Stimulated activated CD8-positive, alpha-beta memory T cell treated with anti-CD3 and anti-CD28 coated beads, Interleukin-15, amount 100 ng/mL, for 48 hours (primary cell): Measurements from ENCODE around the gene FOXP1.

ENCODE experiments used
- DNase-seq, 2 donors: peaks; one replicate each; pipeline ENCODE4 v3.0.0-alpha.2; 2020; ENCODE audit warnings: low read depth in 2 of 2

Gene FOXP1

DNA sequence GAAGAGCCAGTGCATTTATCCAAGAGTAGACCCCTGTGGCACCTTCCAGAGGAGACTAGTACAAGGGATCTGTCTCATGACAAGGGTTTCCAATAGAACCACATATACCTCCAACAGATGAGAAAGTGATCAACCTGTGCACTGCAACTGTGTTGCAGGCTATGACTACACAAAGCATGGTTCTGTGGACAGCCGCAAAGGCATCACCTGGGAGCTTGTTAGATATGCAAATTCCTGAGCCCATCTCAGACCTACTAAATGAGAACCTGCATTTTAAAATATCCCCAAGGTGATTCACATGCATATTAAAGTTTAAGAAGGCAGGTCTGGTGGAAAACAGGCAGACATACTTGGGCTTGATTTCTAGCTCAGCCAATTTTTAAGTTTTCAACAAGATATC lies 368.7 kb downstream of the FOXP1 start:
- DNase-seq: no peak

DNA sequence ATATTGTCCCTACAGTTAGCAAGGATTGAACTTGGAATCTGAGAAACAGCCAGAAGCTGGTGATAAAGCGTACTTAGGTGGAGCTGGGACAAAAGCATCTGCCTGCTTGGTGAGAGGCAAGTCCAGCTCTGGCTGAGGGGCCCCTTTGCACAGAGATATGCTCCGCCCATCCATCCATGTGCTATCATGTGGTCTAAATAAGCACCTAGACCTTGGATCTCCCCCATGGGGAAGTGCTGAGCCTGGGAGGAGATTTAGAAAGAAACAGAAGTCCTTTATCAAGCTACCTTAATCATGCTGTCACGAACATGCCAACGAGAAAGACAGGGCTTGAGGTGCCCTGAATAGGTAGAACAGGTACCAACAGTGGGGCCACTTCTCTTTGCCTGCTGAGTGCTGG lies 369.5 kb downstream of the FOXP1 start:
- no peak for DNase-seq

DNA sequence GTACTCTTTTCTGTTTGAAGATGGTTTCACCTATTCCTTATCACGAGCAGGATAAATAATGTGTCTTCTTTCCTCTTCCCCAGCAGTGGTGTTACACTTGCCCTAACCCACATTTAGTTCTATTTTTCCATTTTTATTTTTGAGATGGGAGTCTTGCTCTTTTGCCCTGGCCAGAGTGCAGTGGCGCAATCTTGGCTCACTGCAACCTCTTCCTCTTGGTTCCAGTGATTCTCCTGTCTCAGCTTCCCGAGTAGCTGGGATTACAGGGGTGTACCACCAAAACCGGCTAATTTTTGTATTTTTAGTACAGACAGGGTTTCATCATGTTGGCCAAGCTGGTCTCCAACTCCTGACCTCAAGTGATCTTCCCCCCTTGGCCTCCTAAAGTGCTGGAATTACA lies 372.4 kb downstream of the FOXP1 start:
- no peak for DNase-seq

DNA sequence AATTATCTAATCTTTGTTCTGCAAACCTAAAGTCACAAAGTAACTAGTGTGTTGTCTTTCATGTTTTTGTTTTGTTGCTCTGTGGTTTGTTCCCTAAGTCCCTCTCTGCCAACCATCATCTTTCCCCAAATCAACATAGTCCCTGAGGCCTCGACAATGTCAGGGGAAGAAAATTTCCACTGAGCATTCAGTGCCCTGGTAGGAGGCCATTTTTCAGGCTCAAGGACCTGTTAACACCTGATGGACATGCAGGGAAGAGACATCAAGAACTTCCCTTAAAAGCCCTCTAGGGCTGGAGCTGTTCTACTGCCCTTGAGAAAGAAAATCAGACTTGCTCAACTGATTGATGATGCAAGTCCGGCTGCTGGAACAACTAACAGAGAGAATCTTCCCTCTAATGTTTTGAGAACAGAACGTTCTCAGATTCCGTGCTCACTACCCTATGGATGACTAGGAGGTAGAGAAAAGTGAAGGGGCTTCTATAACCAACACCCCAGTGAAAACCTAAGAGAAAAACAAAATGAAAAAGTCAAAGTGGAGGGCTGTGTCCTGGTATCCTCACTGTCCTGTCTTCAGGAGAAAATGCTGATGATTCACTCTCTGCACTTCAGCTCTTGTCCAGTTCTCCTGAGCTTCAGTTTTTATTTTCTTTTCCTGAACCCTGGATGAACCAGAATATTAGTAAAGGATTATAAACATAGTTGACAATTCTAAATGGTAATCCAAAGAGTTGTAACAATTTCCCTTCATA lies 373.1 kb downstream of the FOXP1 start:
- DNase-seq: no peak

DNA sequence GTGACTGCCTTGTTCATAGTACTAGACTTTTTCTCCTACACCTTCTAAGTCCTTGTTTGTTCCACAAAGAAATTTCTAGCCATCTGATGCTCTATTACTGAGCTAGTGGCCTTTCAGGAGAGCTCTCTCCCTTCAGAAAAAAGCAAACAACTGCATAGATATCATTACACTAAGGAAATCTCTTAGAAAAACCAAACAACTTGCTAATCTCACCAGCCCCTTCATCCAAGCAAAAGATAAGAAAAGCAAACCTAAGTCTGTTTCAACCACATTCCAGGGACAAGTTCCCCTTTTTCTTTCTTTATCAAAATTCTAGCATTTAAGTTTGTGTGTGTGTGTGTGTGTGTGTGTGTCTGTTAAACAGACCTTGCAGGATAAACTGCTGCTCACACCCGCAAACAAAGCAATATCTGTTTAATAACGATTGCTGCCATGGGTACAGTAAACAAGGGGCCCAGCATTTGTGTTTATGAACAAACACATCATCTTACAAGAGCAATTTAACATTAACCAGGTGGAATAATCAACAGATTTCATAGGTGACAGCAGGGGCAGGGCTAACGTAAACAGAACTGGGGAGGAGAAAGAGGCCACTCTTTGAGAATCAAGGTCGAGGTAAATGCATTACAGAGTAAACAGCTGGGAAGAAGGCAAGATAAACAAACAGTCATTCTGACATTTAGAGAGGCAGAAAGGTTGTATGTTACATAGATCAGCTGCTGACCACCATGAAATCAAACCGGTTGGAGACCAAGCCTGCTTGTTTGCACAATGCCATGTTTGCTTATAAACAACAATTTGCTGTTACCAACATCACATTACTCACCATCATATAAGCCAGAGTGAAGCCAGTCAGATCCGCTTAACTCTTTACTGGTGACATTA lies 375.1 kb downstream of the FOXP1 start:
- no peak for DNase-seq

DNA sequence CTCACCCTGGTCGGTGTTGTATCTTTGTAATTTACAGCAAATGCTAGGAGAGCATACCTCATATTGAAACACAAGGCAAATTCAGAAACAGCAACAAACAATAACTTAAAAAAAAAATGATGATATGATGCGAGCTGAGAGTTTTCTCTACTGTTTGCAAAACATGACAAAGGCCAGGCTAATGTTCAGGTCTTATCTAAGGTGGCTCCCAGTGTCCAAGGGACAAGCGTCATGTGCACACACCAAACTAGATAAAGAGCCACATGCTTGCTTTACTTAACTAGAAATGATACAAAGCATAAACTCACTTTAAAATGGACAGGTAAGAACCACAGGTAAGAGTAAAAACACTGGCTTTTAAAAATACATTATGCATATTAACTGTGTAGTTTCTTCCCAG lies 375.9 kb downstream of the FOXP1 start:
- DNase-seq: no peak

DNA sequence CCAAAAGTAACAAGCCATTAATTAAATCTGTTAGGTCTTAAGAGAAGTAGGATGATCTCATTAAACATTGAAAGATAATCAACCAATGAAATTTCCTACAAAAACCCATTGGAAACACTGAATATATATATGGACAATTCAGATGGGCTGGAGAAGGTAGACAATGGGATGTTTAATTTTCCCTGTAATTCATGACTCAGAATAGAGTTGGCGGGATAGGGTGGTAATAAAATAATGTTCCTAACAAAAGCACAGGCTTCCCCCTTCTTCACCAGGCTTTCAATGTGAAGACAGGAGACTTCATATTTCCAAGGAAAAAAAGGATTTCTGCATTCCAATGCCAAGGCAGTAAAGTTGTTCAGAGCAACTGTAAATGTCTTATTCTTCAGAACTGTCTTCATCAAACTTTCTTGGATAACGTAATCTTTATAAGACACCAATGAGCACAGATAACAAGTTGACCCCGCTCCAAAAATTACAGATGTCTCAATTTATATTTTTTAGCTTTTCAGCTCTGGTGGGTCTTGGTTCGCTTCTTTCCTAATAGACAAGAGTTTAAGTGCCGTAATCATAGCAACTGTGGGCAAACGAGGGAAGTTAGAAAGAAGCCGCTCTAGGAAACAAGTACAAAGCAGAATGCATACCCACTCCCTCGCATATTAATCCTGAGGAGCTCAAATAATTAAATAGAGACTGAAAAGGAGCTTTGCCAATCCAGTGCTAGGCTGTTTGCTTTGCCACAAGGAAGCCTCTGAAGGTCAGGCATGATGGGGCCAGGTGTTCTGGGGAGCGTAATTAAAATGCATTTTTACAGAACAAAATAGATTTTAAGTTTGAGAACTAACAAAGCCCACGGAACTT lies 377.0 kb downstream of the FOXP1 start:
- DNase-seq: no peak

DNA sequence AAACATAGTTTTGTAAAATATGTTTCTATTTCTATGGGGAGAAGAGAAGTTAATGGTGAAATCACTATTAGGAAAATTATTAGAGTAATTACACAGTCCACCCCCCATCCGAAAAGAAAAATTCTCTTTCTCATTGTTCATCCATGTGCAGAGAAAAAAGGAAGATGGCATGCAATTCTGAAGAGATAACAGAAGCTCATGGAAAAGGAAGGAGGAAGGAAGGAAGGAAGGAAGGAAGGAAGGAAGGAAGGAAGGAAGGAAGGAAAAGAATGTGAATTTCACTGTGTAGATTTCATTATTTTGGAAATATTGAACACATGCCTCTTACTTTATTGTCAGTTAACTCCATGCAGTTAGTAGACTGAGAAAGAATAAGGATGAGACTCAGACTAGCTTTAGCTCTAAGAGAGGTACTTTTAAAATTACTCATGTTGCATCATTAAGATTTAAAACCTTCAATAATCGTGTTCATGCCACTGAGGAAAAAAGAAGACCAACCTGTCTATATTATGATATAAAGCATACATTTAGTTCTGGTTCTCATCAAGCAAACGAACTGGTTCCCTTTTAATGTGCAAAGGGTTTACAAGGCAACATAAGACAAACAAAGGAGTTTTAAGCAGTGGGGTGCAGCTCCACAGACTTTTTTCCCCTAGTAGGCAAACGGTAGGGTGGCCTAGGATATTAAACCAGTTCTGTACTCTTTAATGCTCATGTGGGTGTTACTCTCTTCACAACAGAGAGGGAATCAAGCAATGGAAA lies 379.6 kb downstream of the FOXP1 start:
- no peak for DNase-seq

DNA sequence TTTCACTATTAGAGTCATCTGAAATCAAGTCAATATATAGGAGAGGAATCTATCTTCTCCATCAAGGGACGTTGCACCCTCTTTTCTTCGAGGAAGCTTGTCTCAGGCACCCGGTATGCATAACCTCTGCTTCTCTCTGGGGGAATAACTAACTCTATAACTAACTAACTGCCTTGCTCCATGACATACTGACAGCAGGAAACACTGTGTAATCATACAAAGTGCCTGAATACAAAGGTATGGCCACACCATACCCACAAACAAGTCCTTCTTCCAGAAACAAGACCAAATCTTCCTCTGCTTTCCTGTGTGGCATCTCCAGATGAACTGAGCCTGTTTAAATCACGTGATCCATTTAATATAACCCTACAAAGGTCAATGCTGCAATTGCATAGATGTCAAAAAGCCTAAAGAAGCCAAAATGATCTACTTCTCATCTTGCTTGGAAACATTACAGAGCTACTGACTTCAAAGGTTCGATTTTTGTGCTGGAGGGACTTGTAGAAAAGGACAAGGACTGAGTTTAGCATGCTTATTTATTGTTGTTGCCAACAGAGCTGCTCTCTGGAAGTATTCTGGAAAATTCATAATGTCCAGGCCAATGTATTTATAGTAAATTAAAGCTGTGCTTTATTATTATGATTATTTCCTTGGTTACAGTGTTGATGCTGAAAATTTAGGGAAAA lies 380.5 kb downstream of the FOXP1 start:
- DNase-seq: no peak

DNA sequence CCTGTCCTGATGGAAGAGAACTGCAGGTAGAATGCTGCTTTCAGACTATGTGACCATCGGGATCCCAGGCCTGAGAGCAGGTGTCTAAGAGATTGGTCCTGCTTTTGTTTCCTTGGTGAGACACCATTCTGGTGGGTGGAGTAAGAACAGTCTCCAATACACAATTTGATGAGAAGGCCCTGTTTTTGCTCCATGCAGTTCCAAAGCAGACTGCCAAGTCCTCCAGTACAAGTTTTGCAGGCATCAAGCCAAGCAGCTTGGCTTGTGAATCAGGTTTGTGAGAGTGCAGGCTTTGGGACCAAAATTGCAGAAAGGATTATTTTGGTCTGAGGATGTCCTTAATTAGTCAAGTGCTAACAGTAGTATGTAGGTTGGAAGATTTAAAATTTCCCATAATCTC lies 381.6 kb downstream of the FOXP1 start:
- no peak for DNase-seq

DNA sequence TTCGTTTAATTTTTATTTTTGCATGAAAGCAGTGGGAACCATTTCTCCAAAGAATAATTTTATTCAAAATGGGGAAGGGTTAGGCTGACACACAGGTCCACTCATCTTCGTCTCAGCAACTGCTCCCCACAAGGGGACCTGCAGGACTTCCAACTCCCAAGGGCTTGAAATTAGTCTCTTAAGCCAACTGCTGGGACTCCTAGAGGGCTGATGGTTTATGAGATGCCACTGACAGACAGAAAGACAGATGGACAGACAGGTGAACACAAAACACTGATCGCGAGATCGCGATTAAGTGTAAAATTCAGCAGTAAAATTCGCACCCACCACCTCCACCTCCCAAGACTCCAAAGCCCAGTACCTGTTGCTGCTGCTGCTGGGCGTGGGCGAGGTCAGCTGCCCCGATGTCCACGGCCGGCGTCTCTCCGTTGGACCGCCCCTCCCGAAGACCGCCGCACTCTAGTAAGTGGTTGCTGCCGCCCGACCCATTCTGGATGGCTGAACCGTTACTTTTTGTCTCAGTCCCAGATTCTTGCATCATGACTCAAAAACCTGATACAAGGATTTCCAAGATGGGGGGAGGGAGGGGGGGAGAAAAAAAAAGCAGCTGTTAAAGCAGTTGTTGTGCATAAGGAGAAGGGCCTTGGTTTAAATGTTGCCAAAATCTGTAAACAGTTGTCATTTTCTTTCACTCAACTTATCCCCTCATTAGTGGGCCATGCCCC lies 385.5 kb downstream of the FOXP1 start:
- DNase-seq: no peak

DNA sequence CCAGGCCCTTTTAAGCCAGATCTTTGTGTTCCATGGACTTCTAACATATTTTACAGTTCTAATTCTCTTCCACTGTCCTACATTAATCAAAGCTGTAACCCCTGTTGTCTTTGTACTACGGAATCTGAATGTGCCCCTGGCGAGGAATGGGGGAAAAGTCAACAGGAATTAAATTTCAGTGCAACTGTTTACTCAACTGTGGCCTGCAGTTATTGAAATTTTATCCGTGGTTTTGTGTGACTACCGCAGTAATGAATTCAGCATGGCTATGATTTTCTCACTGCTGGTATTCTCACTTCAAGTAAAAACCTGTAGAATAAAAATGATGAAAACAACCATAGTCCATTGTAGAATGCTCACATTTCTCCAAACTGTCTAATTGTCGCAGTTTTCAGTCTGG lies 388.0 kb downstream of the FOXP1 start:
- DNase-seq: no peak

DNA sequence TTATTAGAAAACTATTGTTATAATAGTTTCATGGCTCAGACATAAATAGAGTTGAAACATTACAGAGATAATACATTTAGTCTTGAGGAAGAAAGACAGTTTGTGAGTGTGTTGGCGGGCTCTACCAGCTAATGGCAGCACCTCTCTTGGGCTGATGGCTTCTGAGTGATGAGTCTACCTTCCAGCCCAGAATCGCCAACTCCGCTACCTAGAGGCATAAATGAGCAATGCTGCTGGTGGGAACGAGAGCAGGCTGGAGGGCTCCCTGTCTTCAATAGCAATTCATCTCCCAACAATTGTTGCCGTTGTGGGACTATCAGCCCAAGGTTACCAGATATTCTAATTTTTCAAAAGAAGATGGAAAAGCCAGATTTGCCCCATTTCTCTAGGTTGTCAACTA lies 388.7 kb downstream of the FOXP1 start:
- no peak for DNase-seq

DNA sequence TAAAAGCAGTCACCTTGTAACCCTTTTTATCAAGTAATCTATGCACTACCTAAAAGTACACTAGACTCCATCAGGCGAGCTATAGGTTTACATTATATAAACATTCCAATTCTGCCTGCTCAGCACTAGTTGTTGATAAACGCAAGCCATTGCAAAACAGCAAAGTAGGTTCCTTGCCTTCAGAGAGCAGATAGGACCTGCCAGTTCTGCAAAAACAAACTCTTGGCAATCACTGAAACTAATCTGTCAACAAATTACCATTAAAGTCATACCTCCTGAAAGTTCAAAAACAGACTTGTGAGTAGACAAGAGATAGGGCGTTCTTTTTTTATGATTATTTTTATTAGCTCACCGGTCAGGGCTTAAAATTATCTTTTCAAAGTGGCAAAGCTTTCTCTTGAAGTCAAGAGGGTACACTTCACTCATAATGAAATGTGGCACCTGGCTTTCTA lies 392.5 kb downstream of the FOXP1 start:
- no peak for DNase-seq

DNA sequence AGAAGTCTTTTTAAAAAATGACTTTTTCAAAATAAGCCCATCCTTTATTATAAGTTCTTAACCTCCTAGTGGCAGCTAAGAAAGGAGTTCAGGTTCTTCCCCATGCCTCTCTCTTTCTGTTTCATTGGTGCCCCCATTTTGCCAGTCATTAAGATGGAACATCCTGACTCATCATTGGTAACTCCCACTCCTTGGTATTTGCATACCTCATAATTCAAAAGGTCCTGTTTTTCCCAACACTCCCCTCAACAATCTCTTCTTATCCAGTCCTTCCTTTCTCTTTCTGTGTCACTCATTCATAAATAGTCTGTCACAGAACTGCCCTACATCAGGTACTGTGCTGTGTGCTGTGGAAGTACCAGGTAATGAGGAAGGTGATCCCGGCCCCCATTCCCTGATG lies 394.0 kb downstream of the FOXP1 start:
- no peak for DNase-seq

DNA sequence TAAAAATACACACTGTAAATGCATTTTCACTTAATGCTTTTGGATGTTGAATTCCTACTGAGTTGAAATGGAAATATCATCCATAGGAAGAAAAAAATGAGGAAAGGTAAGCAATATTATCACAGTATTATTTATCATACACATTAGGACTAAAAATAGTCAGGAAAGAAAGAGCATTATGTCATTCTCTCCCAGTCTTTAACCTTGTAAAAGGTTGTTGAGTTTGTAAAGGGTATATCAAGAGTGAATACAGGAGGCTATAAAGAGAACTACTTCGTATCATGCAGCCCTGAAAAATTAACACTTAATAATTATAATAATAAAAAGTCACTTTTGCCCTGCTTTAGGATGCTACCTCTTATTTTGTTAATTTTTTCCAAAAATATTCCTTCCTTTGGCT lies 395.8 kb downstream of the FOXP1 start:
- DNase-seq: no peak

DNA sequence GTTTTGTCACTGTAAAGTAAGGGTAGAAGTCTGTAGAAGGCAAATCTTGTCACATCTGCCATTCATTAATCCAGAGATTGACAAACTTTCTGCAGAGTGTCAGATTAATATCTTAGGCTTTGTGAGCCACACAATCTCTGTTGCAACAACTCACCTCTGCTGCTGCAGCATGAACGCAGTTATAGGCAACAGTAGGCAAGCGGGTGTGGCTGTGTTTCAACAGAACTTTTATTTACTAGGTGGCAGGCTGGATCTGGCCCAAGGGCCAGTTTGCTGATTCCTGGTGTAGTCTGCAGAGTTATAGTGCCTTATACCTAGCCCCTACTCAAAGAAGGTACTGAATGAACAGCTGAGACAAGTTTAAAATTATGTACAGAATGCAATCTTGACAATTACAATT lies 396.7 kb downstream of the FOXP1 start:
- no peak for DNase-seq

DNA sequence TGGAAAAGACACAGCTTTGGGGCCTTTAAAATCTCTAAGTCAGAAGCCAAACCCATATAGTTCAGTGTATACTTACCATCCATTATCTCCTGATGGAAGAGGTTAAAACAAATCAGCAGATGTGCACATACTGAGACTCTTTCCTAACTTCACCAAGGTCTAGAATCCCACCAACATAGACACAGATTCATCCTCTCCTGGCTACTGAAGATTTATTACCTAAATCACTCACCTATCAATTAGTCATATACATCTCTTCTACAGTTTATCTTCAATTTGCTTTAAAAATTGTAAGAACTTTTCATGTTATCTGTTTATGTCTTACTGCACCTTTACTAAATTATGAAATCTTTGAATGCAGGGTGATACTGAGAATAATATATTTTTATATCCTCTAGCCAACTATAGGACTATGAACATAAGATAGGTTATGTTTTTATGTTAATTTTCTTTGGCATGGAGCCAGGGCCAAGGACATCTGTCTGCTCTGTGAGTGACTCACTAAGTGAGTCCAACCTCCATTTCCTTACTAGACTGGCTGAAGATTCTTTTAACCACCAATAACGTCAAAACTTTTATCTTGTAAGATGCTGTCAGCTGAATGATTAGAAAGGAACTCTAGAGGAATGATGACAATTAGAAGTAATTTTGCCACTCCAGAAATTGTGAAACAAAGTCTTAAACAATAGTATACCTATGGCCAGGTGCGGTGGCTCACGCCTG lies 397.6 kb downstream of the FOXP1 start:
- DNase-seq: no peak

DNA sequence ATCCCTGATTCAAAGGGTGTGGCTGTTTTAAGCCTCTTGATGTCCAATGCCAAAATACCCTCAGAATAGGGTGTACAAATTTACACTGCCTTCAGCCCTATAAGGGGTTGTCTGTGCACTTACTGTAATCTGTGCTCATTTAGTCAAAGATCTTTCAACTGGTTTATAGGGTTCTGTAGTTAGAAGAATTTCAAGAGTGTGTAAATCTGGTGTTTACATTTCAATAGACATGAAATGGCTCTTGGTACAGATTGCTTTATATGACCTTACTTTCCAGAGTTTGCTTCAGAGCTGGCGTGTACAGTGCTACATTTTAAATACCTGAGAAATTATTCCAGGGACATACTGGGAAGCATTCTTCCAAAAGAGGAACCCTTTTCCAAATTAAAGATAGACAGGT lies 399.3 kb downstream of the FOXP1 start:
- no peak for DNase-seq

DNA sequence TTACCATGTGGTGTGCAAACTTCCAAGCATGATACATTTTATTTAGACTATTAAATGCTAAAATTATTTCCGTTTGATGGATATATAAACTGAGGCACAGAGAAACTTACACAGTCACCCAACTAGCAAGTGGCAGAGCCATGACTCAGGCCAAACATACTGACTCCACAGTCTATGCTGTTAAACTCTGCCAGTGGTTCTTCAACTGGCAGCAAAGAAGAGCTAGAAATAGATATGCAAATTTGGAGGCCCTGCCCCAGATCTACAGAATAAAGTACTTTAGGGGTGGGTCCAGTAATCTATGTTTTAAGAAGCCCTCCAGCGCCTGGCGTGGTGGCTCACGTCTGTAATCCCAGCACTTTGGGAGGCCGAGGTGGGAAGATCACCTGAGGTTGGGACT lies 400.0 kb downstream of the FOXP1 start:
- no peak for DNase-seq
